GM19238 (cell line): ENCODE data around the gene TAF4.

Source experiments
- DNase-seq: peaks from one replicate; pipeline ENCODE4 v3.0.0; 2011; ENCODE audit warnings: low spot score; ENCODE audit not compliant: insufficient read length

TAF4 gene

DNA sequence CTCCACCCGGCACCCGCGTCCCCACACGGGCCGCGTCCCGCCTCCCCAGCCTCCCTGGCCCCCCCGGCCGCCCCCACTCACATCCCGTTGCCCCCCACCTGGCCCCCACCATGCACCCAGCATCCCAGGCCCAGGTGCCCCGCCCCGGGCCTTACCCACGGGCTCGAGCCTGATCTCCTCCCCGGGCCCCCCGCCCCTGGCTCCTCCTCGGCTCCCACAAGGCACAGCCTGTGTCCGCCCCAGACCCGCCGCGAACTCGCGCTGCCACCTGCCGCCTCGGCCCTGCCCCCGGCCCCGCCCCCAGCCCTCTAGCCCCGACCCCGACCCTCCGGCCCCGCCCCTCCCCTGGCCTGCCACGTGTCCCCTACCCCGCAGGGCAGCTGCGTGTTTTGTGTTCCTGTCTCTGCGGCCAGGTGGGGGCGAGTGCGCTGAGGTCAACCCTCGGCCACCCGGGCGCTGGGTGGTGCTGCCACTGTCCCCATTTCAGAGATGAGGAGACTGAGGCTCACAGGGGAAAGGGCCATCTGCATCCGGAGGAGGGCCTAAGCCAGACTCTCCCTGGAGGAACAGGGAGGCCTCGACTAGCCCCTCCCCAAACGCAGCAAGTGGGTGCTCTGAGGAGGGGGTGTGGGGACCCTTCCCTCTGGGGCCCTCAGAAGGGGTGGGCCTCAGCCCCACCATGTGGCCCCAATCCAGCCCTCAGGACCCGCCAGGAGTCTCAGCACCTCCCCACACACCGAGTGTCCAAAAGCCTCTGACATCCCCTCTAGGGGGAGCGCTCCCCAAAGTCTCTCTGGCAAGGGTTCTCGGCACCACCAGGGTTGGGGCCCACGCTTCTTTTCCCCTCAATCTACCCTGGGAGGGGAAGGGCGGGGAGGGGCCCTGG, 99.8 kb downstream of the TAF4 start:
- DNase-seq = no peak

DNA sequence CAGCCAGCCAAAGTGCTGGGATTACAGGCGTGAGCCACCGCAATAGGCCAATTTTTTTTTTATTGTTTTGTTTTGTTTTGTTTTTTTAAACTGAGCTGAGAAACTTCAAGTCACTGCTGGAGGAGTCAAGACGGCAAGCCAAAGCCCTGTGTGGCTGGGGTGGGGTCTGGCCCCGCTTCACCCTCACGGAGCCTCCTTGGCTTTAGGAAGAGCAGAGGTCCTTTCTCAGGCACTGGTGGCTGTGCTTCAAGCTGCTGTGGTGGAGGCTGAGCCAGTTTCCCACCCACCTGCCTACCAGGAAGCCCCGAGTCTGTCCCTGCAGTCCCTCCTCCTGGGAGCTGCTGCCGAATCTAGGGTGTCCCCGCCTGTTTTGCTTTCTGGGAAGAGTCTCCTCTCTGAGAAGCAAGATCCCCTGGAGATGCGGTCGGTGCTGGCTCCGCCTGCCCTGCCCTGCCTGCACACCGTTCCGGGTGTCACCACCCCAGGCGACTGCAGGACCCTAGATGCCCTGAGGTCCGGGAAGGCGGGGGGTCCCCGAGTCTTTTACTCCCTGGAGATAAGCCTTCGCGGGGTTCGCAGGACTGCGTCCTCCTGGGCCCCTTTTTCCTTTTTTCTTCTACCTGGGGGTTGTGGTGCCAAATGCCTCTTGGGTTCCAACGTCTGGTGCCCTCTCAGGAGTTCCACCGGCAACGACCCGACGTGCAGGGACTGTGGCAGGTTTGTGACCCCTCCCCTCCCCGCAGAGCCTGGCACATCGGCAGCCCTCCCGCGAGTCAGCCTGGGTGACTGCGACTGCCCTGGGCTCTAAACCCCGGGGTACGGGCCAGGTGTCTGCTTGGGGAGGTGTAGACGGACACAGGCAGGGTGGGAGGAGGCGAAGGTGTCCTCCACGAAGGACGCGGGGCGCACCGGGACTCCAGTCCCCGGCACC, 100.7 kb downstream of the TAF4 start:
- DNase-seq = no peak

GRCh38 chr20:61963885-61964674, 101.6 kb downstream of the TAF4 start:
- no peak for DNase-seq

DNA sequence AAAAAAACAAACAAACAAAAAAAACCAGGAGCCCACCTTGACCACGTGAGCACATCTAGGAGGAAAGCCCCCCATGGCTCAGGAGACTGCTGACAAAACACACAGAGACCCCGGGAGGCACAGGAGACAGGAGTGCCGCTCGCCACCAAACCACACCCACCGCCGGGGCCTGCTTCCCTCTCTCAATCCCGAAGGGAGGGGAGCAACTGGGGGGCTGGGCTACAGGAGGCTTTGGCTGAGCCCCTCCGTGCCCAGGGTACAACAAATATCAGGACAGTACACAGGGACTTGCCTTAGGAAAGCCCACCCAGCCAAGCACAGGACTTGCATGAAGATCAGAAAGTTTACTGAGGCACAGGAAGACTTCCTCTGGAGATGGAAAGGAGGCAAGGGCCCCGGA, 102.5 kb downstream of the TAF4 start:
- DNase-seq = no peak

DNA sequence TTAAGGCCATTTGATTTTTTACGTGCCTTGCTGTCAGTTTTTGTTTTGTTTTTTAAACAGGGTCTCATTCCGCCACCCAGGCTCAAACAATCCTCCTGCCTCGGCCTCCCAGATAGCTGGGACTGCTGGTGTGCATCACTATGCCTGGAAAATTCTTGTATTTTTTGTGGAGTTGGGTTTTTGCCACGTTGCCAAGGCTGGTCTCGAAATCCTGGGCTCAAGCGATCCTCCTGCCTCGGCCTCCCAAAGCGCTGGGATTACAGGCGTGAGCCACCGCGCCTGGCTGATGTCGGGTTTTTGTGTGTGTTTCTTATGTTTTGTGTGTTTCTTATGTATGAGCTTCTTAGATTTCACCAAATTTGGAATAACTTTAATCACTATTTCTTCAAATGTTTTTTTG, 104.8 kb downstream of the TAF4 start:
- no peak for DNase-seq

- DNase-seq = no peak
These were observed 106.6 kb downstream of the TAF4 start for GRCh38 chr20:61958773-61959700.

- DNase-seq = no peak
These were observed 107.5 kb downstream of the TAF4 start for GRCh38 chr20:61957961-61958715.

DNA sequence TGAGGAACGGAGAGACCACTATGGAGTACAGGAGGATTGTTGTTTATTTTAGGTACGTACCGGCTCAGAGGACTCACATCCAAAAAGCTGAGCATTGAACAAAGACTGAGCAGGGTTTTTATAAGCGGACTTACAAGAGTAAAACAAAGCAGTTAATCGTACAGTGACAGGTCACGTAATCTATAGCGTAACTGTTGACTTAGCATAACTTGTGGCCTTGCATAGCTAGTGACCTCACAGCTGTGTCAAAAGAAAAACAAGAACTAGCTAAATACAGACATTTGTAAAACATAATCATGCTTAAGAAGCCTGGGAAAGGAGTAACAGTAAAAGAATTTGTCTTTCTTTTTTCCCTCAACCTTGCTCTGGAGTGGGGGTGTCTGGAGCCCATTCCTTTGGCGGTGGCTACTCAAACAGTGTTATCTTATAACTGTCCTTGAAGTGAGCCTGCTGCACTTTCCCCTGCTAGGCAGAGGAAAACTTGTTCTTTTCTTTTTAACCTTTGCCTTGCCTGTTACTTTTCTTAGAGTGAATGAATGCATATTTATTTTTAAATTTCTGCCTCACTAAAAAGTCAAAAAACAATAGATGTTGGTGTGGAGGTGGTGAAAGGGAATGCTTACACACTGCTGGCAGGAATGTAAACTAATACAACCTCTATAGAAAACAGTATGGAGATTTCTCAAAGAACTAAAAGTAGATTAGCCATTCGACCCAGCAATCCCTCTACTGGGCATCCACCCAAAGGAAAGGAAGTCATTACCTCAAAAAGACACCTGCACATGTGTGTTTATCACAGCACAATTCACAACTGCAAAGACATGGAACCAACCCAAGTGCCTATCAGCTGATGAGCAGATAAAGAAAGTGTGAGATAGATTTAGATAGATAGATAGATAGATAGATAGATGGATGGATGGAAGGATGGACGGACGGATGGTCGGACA, 109.0 kb downstream of the TAF4 start:
- no peak for DNase-seq

DNA sequence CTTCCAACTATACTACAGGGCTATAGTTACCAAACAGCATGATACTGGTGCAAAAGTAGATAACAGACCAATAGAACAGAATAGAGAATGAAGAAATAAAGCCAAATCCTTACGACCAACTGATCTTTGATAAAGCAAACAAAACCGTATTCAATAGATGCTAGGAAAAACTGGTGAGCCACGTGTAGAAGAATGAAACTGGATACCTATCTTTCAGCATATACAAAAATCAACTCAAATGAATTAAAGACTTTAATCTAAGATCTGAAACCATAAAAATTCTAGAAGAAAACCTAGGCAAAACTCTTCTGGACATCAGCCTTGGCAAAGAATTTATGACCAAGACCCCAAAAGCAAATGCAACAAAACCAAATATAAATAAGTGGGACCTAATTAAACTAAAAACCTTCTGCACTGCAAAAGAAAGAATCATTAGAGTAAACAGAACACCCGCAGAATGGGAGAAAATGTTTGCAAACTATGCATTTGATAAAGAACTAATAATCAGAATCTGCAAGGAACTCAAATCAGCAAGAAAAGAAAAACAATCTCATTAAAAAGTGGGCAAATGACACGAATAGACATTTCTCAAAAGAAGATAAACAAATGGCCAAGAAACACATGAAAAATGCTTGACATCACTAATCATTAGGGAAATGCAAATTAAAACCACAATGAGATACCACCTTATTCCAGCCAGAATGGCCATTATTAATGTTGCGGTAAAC, 109.8 kb downstream of the TAF4 start:
- no peak for DNase-seq

- DNase-seq = no peak
These were observed 111.2 kb downstream of the TAF4 start for GRCh38 chr20:61954276-61955021.

- DNase-seq = no peak
These were observed 112.4 kb downstream of the TAF4 start for GRCh38 chr20:61953037-61954021.

DNA sequence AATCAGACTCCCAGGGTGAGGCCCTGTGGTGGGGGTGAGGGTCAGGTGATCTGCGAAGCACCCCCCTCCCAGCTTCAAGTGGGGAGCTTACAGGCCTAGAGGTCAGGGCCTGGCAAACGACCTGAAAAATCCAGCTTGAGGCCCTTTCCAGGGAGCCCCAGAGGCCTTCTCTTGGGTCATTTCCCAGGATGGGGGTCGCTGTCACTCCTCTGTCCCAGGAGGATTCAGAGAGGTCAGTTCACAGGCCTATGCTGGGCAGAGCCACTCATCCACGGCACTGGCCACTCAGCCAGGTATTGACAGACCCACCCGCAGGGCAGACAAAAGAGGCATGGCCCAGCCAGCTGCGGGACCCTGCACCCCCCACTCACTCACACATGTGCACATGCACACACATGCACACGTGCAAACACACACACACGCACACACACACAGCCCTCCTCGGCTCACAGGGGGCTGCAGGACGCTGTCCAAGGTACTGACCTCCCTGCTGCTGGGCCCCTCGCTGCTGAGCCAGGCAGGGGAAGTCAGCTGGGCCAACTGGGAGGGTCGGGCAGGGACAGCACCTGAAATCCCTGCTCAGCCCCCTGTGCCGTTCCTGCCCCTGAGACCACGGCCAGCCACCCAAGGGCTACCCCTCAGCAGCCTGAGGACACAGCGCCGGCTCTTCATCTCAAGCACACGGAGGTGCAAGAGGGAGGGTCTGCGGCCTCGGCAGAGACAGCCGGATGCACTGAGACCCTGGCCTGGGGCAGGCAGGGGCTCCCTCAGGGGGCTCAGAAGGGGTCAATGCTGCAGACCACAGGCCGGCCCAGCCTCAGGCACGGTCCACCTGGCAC, 113.8 kb downstream of the TAF4 start:
- DNase-seq = no peak

DNA sequence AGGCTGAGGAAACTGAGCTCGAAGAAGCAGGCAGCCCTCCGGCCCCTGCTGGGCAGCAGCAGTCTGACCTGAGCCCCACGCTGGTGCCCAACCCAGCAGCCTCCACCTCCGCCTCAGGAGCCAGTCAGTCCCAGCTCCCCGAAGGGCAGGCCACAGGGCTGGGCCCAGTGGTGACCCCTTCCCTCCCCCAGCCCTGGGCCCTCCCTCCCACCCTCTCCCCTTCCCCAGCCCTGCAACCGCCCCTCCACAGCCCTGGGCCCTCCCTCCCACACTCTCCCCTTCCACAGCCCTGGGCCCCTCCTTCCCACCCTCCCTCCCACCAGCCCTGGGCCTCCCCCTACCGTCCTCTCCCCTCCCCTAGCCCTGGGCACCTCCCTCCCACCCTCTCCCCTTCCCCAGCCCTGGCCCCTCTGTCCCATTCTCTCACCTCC, 115.0 kb downstream of the TAF4 start:
- DNase-seq = no peak

DNA sequence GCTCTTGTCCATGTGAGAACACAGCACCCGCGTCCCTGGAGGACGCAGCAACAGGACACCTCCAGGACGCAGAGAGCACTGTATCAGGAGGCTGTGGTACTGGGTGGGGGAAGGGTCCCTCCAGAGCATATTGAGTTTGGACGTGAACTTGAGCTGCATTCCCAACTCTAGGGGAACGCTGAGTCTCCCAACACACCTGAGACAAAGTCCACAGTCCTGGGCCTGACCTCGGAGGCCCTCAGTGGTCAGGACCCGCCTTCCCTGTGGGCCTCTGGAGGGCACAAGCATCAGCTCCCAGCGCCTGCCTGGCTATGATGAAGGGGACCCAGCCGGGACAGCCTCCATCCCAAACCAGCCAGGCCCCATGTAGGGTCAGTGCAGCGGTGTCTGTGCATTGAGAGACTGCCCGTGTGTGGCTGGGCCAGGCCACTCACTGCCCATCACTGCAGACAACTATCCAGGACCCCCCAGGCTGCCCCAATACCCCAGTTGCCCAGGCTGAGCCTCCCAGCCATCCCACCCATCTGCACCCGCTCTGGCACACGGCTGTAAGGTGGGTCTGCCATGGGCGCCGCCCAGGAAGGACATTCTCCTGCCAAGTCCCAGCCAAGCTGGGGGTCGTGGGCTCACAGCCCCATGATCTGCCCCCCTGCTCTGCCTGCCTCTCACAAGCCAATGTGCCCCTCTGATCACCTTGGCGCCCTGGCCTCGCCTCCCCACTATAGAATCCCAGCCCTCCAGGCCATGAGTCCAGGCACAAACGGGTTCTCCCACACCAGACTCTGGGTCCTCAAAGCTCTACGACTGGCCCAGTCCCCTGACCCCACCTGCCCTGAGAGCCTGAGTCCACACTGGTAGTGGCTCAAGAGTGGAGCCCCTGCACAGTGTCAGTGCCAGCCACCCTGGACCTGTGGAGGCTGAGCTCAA, 115.7 kb downstream of the TAF4 start:
- no peak for DNase-seq
